ENCODE measurements around the gene CRTAP.
"Not testable (repeated sequence)": the region's sequence is repeated elsewhere in the genome, so short reads cannot be mapped to it uniquely, and the experiment has no call there.

DNA sequence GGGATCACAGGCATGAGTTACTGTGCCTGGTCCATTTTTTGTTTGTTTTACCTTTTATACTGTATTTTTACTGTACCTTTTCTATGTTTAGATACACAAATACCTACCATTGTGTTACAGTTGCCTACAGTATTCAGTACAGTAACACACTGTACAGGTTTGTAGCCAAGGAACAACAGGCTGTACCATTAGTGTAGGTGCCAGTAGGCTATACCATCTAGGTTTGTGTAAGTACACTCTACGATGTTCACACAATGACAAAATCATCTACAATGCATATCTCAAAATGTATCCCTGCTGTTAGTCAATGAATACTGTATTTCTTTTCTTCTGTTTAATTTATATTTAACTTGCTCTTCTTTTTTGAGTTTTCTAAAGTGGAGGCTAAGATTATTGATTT lies 67.8 kb downstream of the CRTAP start:
- TF ChIP-seq CTCF, EZH2phosphoT487 (IDR thresholded peaks at IDR 0.05): not testable (repeated sequence)

All from neural progenitor cell (in vitro differentiated cells).